KG1 (cell line): ENCODE measurements around the gene POLR1A.

Source experiments
- DNase-seq: peaks from one replicate; lab custom pipeline; 2025; lab: John Stamatoyannopoulos, UW

POLR1A gene

DNA sequence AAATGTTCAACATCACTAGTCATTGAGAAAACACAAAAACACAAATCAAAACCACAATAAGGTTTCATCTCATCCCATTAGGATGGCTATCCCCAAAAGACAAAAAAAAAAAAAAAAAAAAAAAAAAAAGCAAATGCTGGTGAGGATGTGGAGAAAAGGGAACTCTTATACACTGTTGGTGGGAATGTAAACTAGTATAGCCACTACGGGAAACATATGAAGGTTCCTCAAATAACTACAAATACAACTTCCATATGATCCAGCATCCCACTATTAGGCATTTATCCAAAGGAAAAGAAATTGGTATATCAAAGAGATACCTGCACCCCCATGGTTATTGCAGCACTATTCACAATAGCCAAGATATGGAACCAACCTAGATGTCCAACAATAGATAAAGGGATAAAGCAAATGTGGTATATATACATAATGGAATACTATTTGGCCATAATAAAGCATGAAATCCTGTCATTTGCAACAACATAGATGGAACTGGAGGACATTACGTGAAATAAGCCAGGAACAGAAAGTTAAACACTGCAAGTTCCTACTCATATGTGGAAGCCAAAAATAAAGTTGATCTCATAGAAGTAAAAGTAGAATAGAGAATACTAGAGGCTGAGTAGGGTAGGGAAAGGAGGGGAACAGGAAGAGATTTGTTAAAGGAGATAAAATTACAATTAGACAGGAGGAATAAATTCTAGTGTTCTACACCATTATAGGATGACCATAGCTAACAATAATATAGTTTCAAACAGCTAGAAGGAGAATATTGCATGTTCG, 8.4 kb downstream of the POLR1A start:
- DNase-seq: no peak

DNA sequence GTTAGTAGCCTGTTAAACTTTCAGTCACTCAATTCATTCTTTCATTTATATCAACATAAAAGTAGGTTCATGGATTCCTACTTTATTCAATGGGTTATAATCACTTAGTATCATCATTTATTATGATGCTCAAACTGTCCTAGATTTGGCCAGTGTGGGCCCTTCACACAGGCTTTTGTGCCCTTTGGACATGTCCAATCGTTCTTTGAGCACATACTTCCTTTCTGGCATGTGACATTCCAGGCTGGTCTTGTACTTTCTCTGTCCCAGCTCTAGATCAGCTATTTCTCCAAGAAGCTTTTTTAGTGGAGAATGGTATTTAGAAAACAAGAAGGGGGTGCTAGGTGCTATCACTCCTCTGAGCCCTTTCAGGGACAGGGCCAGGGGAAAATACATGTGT, 11.5 kb downstream of the POLR1A start:
- DNase-seq: no peak

DNA sequence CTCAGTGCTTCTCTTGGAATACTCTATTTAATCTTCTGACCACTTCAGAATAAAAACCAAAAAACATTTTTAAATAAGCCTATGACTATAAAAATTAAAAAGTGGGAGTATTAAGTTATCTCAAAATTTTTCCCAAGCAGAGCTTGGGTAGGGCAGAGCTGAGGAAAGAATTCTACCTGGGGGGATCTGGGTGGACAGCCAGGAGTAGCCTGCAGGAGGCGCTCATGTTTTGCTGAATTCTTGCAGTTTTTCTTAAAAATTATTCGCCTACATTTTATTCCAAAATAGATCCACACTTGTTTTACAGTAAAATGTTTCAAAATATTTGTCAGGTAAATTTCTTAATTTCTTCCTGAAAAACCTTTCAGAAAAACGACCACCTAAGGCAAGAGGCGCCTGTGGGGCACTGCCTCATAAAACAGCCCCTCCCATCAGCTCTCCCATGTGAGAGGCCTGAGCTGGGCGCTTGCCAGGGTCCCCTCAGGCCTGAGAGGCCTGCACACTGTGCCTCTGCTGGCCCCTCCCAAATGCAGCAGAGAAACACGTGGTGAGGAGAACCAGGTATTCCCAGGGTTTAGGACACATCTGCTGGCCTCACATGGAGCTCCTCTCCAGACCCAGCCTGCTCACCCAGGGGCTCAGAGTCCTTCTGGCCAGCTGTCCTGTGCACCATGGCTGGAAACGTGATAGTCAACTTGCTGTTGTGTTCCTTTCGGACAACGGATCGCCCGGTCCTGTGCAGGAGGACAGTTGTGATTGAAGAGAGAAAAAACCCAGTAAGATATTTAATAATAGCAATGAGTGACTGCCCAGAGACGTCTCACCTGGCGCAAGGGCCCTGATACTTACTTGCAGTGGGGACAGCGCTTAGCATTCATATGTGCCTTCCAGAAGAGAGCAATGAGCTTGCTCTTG, 17.5 kb downstream of the POLR1A start:
- no peak for DNase-seq

DNA sequence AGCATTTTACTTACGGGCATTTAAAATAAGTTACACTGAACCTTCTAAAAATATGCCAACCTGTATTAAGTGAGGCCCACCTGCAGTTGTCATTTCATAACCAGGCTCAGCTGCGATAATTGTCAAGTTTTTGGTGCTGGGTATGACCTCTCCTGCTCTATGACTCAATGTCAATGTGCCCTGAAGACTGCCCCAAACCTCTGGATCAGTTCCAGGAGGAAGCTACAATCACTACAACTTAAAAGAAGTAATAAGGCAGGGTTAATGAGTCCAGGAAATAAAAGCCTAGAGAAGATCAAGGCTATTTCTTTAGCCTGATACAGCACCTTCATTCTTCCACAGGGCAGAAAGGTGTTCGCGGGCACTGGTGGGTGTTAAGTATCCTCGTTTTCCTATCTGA, 22.9 kb downstream of the POLR1A start:
- no peak for DNase-seq

DNA sequence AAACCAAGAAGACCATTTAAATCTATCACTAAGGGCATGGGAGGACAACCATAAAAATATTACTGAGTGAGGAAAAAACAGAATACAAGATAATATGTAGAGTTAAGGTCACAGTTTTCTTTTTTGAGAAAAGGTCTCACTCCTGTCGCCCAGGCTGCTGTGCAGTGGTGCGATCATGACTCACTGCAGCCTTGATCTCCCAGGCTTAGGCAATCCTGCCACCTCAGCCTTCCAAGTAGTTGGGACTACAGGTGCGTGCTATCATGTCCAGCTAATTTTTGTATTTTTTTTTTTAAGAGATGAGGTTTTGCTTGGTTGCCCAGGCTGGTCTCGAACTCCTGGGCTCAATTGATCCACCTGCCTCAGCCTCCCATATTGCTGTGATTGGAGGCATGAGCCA, 24.0 kb downstream of the POLR1A start:
- DNase-seq: no peak

DNA sequence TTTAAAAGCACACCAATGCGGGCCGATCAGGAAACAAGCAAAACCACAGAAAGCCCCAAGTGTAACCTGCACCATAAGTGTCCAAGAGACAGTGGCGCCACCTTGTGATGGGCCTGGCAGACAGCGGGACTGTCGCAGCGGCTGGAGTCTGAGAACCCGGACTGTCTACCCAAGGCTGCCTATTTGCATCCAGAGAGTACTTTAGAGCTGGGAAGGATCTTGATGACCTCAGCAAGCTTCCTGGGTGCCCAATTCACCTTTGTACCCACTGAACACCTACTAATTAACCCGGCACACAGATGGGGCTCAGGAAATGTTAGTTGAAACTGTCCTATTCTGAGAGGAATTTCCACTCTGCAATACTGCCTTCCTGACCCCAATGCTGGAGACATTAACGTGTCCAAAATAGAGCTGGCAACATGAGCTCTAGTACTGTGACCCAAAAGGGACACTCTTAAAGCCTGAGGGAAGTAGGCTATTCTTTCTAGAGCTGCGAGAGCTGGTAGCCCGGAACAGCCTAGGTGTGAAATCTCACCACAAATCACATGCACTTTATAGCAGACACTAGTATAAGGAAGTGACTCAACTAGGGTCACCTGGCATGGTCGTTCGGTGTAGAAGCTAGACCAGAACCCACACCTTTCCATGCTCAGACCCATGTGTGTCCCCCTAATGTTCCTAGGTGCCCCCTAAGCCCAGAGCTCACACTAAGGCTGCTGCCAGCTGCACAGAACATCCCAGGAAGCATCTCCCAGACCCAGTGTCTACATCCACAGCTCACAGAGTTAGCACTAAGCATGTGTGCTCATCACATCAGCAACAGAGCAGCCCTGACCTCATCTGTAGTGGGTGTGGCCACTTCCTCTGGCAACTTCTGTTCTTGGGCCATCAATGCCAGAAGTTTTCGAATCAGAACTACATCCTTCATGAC, 25.4 kb downstream of the POLR1A start:
- DNase-seq: peak; percentile 63

DNA sequence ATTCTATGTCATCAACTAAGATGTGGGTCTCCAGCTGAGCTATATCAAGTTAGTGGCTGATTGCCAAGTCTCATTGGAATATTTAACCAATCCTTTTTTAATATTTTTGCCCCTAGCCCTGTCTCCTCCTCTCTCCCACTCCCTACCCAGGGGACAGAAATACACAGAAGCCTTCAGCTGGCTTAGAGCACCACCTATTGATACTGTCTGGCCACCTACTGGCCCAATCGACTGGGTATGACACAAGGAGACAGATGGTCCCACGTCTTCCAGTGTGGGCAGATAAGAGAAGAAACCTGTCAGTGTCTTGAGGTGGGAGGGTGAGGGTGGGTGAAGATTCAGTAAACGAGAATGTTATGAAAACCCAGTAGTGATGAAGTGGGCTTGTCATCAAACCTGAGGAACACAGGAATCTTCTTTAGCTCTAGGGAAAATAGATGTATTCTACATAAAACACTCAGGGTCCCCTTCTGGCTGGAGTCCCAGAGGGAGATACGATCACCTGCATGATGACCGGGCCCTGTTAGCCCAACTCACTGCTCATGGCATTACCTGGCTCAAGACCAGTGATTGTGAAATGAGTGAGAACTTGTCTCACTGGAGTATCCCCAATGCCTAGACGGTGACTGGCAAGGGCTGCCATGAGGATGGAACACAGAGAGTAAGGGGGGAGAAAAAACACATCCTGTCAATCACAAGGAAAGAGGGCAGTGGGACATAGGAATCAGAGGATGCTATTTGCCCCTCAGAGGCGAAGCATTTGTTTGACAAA, 26.7 kb downstream of the POLR1A start:
- no peak for DNase-seq

DNA sequence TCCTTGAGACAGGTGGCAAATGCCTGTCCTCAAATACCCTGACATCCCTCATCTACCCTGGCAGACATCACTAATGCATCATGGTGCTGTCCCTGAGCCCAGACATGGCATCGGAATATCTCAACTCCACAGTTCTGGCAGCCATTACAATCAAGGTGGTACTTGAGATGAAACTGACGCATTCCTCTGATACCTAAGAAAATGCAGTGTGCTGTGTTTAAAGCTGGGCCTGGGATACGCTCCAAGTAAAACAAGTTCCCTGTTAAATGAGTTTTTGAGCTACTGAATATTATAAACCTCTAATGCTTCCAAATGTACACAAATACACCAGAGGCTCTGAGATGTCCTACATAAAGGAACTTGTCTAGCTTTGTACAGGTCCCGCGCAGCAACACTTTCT, 29.8 kb downstream of the POLR1A start:
- no peak for DNase-seq

DNA sequence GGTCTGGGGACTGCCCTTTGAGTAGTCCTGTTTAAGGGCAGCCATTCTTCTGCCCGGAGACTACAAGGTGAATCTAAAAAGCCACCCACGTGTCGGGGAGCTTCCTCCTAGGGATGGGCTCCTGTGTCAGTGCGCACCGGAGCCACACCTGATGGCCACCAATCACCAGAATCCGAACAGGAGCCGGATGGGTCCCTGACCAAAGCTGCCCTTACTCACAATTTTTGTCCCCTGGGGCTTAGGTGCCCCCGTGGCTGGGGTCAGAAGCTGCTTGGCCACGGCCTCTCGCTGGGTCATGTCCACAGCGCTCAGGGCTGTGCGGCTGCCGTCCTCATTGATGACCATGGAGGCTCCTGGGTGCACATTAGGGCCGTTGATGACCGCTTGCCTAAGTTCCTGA, 30.9 kb downstream of the POLR1A start:
- no peak for DNase-seq

DNA sequence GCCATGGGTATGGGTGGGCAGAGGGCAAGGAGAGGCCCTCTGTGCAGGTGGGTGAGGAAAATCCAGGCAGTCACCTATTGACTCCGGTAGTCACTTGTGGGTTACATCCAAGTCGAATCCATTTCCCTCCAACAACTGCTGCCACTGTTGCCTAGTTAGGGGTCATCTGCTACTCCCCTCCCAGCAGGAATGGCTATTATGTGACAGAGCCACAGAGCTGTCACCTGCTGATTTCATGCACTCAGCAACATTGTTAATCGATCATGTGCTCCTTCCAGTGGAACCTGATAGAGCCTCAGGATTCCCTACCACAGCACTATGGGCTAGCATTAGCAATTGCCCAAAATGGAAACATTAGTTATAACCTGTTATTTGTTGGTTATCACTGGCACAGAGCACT, 31.4 kb downstream of the POLR1A start:
- DNase-seq: no peak

DNA sequence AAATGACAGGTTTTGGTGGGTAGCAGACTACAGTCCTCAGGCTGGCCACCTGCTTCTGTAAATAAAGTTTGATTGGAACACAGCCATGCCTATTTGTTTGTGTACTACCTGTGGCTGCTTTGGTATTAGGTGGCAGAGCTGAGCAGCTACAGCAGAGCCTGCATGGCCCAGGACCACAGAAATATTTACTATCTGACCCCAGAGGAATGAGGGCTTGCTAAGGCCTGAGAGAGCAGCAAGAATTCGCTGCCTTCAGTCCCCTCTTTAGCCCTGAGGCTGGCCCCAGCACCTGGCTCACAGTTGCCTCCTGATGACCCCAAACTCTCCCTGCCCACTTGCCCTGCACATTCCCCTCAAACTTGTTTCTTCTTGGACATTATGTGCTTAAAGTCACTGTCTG, 32.5 kb downstream of the POLR1A start:
- DNase-seq: no peak

DNA sequence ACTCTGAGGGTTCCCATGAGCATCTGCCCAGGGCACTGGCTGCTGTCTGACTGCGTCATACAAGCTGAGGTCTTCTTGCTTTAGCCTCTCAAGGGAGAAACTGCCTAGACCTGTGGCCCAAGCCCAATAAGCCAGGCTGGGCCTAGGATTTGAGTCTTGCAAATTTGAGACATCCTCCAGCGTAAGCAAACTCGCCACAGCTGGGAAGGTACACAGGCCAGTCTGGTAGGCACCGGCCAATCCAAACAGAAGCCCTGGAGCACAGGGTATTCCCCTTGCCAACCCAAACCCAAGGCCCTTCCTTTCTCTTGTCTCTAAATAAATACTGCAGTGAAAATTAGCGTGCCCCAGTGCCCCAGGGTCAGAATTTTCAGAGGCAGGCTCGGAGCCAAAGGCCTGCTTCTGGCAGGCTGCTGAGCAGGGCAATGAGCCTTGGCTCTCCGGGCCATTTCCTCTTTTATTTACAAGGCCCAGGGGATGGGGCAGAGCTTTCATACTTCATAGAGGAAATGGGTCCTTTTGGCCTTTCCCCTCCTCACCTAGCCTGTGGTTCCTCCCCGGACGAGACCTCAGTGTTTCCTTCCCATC, 33.3 kb downstream of the POLR1A start:
- no peak for DNase-seq

DNA sequence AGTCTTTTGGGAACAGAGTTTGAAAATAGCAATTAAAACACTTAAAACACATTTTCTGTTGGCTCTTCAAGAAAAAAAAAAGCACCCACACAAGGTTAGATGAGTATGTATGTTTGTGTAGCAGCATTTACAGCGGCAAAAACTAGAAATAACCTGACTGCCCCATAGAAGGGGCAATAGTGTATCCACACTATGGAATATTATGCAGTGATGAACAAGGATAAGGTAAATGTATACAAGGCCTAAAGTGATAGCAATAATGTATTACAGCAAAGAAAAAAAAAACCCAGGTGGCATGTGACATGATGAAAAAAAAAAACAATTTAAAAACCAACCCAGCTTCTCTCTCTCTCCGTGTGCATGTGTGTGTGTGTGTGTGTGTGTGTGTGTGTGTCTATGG, 34.8 kb downstream of the POLR1A start:
- DNase-seq: no peak

DNA sequence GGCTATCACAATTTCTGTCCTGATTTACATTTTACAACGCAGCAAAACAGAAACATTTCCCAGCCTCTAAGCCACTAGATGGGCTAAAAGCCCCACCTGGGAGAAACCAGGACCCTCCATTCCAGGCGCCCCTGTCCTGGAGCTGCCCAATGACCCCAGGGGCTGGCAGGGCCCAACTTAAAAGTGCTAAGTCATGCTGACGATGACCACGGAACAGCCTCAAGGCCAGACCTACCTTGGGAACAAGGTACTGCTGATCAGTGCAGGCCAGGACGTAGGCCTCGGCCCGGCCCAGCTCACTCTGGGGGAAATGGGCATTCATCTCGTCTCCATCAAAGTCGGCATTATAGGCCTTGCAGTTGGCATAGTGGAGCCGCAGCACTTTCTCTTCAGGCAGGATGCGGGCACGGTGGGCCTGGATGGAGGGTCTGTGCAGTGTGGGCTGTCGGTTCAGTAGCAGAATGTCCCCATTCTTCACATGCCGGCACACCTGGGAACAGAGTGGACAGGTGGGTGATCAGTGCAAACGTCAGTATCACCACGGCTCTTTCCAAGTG, 35.8 kb downstream of the POLR1A start:
- no peak for DNase-seq

DNA sequence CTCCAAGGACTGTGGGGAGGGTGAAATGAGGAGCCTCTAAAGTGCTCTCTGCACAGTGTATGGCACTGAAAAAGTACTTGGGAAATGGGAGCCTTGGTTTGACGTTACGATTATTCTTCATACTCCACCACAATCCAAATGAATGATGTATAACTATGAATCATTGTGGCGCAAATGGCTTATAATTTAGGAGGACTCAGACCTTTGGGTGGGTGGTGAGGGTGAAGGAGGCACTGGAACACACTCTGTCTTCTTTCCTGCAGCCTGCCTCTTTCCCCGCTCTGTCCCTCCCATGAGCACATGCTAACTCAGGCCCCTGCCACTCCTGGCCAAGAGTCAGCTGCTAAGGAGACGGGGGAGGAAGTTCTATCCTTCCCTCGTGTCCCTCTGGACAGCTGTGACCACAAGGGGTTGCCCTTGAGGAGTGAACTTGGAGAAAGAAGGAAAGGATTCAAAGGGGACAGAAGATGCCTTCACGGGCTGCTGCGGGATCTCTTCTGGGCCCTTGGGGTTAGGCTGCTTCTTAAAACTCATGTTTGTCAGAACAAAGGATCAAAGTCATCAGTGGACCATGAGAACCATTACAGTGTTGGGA, 36.5 kb downstream of the POLR1A start:
- DNase-seq: no peak

DNA sequence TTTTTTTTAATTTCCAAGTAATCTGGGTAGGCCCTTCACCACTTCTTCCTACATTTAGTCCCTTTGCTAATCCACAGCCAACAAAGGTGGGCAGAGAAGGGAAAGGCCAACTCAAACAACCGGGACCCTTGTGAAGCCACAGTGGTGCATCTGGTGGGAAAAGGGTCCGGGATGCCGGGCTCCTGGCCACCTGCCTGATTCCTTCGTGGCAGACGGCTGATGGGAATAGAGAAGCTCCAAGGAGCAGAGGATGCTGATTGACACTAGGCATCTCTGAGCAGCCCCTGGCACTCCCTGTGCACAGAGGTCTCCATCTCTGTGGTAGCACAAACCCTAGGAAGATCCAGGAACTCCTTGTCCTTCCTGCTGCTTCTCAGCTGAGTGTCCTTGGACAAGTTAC, 37.0 kb downstream of the POLR1A start:
- no peak for DNase-seq

DNA sequence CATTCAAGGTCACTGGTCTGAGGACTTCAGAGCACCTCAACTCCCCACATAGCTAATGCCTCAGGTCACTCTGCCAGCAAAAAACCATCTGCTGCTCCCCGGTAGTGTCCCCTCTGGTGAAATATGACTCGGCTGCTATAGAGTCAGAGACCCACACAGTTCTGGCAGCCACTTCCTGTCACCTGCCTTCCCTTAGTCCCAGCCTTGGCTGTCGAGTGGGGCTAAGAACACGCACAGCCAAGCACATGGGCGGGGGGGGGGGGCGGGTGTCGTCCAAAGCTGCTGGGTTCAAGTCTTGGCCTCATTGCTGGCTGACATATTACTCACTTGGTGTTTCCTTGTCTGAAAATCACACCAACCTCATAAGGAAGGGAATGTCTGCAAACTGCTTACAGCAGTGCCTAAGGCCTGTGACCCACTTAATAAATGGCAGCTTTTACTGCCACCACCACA, 37.5 kb downstream of the POLR1A start:
- no peak for DNase-seq

DNA sequence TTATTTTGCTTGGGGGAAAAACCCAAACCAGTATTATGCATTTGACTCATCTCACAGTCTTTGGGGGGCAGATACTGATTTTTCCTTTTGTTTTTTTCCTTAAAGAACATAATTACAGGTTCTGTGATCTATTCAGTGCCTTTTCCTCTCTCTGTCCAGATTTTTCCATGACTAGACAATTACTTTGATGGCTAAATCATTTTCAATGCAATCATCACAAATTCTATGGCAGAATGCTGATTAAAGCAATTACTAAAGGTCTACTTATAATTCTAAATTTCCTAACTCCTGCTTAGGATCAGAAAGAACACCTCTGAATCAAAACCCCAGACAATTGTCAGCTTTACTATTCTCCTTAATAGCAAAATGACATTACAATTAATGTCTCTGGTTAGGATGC, 38.8 kb downstream of the POLR1A start:
- no peak for DNase-seq

DNA sequence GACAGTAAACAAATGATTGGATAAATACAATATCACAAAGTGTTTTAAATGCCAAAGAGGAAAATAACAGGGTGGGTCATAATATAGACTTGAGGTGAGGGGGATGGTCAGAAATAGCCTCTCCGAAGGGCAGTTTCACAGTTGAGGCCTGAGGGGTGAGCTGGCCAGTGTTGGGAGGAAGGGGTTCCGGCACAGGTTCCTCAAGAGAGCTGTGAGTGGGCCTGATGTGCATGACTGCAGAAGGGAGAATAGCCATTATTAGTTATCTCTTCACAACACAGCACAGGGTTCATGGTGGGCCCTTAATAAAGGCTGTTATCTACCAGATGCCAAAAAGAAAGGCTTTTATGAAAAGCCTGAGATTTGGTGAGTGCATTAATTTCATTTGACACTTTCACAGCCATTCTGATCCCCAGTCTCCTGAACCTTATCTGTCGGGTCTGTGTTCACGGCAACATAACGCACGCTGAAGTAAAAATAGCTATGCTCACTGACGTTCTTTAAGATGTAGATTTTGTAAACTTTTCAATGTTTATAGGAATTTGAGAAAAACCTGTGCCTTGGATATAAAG, 39.6 kb downstream of the POLR1A start:
- DNase-seq: no peak

DNA sequence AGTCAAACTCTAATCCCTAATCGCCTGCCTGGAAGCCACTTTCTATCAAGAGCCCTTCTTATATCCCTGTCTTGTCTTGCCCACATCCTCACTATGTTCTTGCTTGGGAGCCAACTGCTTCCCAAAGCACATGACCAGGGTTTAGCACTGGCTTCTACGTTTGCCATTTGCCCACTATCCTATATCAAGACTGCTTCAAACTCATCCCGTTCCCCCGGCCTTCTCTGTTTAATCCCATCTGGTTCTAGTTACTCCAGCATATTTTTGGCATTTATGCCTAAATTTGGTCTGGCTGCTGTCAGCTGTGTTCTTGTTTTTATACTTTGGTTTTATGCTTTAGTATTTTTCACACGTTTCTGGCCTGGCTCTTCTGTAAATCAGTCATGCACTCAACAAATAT, 40.2 kb downstream of the POLR1A start:
- DNase-seq: no peak
